CD8-positive, alpha-beta memory T cell (primary cell): Measurements from ENCODE around the gene CHRNB2. TPM values are rescaled to one million over a fixed set of nuclear protein-coding genes. Genes with fewer than 3 reads are reported as not detected.

Source experiments
- CTCF ChIA-PET: fragments of 350-600 bp; sonication (Branson Sonifier 250); formaldehyde crosslinking; loops from one replicate; lab custom pipeline; 2021; ENCODE audit warnings: antibody characterized with exemption; lab: Charles Lee
- POLR2A ChIA-PET: fragments of 350-600 bp; sonication (Branson Sonifier 250); formaldehyde crosslinking; loops from one replicate; lab custom pipeline; 2021; ENCODE audit warnings: antibody characterized with exemption; lab: Charles Lee
- DNase-seq, 5 donors: peaks; one replicate each; pipeline versions ENCODE4 v3.0.0 to v3.0.0-alpha.2; 2020 to 2022; ENCODE audit warnings: mixed read lengths in 1 of 5
- H3K27ac ChIP-seq: one replicate; pipeline ENCODE4 v1.7.0; 2013; ENCODE audit warnings: low read depth, mild to moderate bottlenecking, low read length, moderate library complexity
- H3K27me3 ChIP-seq: 2 replicates; pipeline ENCODE4 v1.7.0; 2013; ENCODE audit warnings: low read length, mild to moderate bottlenecking; ENCODE audit not compliant: insufficient read depth, poor library complexity, severe bottlenecking
- H3K36me3 ChIP-seq: 2 replicates; pipeline ENCODE4 v1.7.0; 2013; ENCODE audit warnings: mild to moderate bottlenecking, low read length, moderate library complexity; ENCODE audit not compliant: insufficient read depth
- H3K4me1 ChIP-seq: 2 replicates; pipeline ENCODE4 v1.7.0; 2013; ENCODE audit warnings: mild to moderate bottlenecking, low read length, moderate library complexity; ENCODE audit not compliant: insufficient read depth
- H3K4me3 ChIP-seq: 2 replicates; pipeline ENCODE4 v1.7.0; 2013; ENCODE audit warnings: mild to moderate bottlenecking, low read length
- H3K9me3 ChIP-seq: 2 replicates; pipeline ENCODE4 v1.7.0; 2013; ENCODE audit warnings: mild to moderate bottlenecking, low read length
- H3K27ac Mint-ChIP-seq, 8 donors: one replicate each; pipeline ENCODE4 v1.8.0; 2020 to 2021; ENCODE audit warnings: mixed read lengths in 8 of 8, mild to moderate bottlenecking in 6 of 8, inconsistent platforms in 3 of 8, moderate library complexity in 3 of 8
- H3K27me3 Mint-ChIP-seq, 2 donors: one replicate each; pipeline ENCODE4 v1.8.0; 2020 to 2021; ENCODE audit warnings: mixed read lengths in 2 of 2, mild to moderate bottlenecking in 1 of 2, moderate library complexity in 1 of 2
- H3K36me3 Mint-ChIP-seq, 3 donors: one replicate each; pipeline ENCODE4 v1.8.0; 2020 to 2021; ENCODE audit warnings: mixed read lengths in 3 of 3, inconsistent platforms in 1 of 3, mild to moderate bottlenecking in 1 of 3
- H3K4me1 Mint-ChIP-seq, 3 donors: one replicate each; pipeline ENCODE4 v1.8.0; 2020 to 2021; ENCODE audit warnings: mixed read lengths in 3 of 3, inconsistent platforms in 1 of 3, mild to moderate bottlenecking in 1 of 3
- H3K4me3 Mint-ChIP-seq, 7 donors: one replicate each; pipeline ENCODE4 v1.8.0; 2020 to 2021; ENCODE audit warnings: mixed read lengths in 7 of 7, mild to moderate bottlenecking in 6 of 7, moderate library complexity in 4 of 7, inconsistent platforms in 2 of 7
- H3K9me3 Mint-ChIP-seq, 5 donors: one replicate each; pipeline ENCODE4 v1.8.0; 2020 to 2022; ENCODE audit warnings: mixed read lengths in 5 of 5, mild to moderate bottlenecking in 3 of 5, moderate library complexity in 2 of 5, inconsistent platforms in 1 of 5
- polyA plus RNA-seq: library from polyadenylated mRNA; unstranded; fragments of 300-500 nt; fragmentation: Illumina TruSeq; gene quantifications from one replicate; pipeline ENCODE4 v1.2.3, GENCODE V29; 2021
- total RNA-seq, 2 experiments: library from RNA; stranded (reverse); gene quantifications; one replicate each; pipeline ENCODE4 v1.2.3, GENCODE V29; 2021

The CHRNB2 gene
- total and polyA plus RNA-seq, 3 experiments from 2014 or later, result 0.16 TPM; not detected in 2

- H3K4me3 ChIP-seq, result no peak overlapping the region
- H3K27ac ChIP-seq, result no peak overlapping the region
- no peaks in the 10 kb centered on the region for H3K27me3 ChIP-seq
- H3K4me3 Mint-ChIP-seq, result no peak overlapping the region
- H3K4me1 Mint-ChIP-seq, result no peaks in the 10 kb centered on the region
- ChIA-PET CTCF (no interaction called here), POLR2A (no interaction called here)
- peaks cover 94% of the 10 kb centered on the region for H3K36me3 ChIP-seq
- H3K27me3 Mint-ChIP-seq, result peaks cover 0 to 1% of the 10 kb centered on the region in 2 donors
- H3K9me3 ChIP-seq, result no peaks in the 10 kb centered on the region
- H3K27ac Mint-ChIP-seq, result peak overlapping the region in 2 of 8 donors; percentile 10 to 61
- no peak for DNase-seq
- peaks cover 15 to 98% (median 36%) of the 10 kb centered on the region in 3 donors for H3K36me3 Mint-ChIP-seq
- no peaks in the 10 kb centered on the region for H3K9me3 Mint-ChIP-seq
- no peaks in the 10 kb centered on the region for H3K4me1 ChIP-seq
These were observed 18.7 kb downstream of the CHRNB2 start for GRCh38 chr1:154586231-154586630.

GRCh38 chr1:154586641-154587040 lies 19.1 kb downstream of the CHRNB2 start:
- Mint-ChIP-seq H3K36me3 (peaks cover 15 to 99% (median 38%) of the 10 kb centered on the region in 3 donors), H3K4me1 (no peaks in the 10 kb centered on the region), H3K27me3 (peaks cover 0 to 1% of the 10 kb centered on the region in 2 donors), H3K27ac (peak overlapping the region in 2 of 8 donors; percentile 10 to 20), H3K4me3 (no peak overlapping the region), H3K9me3 (no peaks in the 10 kb centered on the region)
- H3K27me3 ChIP-seq, result no peaks in the 10 kb centered on the region
- H3K36me3 ChIP-seq, result peaks cover 99% of the 10 kb centered on the region
- H3K27ac ChIP-seq, result no peak overlapping the region
- CTCF ChIA-PET, result no interaction called here
- H3K4me1 ChIP-seq, result no peaks in the 10 kb centered on the region
- no peak for DNase-seq
- POLR2A ChIA-PET, result no interaction called here
- no peaks in the 10 kb centered on the region for H3K9me3 ChIP-seq
- H3K4me3 ChIP-seq, result no peak overlapping the region

- no peaks in the 10 kb centered on the region for H3K27me3 Mint-ChIP-seq
- Histone ChIP-seq H3K36me3 (peaks cover 87% of the 10 kb centered on the region), H3K27me3 (no peaks in the 10 kb centered on the region), H3K9me3 (no peaks in the 10 kb centered on the region), H3K4me1 (no peaks in the 10 kb centered on the region), H3K27ac (no peak overlapping the region), H3K4me3 (no peak overlapping the region)
- peaks cover 0 to 5% (median 4%) of the 10 kb centered on the region in 3 donors for H3K4me1 Mint-ChIP-seq
- no peak for DNase-seq
- POLR2A ChIA-PET, result no interaction called here
- H3K27ac Mint-ChIP-seq, result peak overlapping the region in 2 of 8 donors; percentile 42 to 52
- H3K36me3 Mint-ChIP-seq, result peaks cover 21 to 98% (median 43%) of the 10 kb centered on the region in 3 donors
- CTCF ChIA-PET, result no interaction called here
- no peaks in the 10 kb centered on the region for H3K9me3 Mint-ChIP-seq
- H3K4me3 Mint-ChIP-seq, result no peak overlapping the region
These were observed 22.2 kb downstream of the CHRNB2 start for GRCh38 chr1:154589780-154590179.

DNA sequence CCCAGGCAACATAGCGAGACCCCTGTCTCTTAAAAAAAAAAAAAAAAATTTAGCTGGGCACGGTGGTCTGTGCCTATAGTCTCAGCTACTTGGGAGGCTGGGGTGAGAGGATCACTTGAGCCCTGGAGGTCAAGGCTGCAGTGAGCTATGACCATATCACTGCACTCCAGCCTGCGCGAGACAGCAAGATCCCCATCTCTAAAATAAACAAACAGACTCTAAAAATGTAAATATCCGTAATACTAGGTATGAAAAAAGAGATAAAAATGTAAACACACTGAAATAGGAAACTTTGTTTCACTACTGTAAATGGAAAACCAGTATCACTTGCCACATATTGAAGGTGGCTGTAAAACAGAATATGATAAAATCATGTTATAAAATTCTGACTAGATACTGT lies 23.2 kb downstream of the CHRNB2 start:
- ChIA-PET CTCF (interaction anchor here (1.0 kb wide), 1 partner anchor 13 kb away, joined by 3 read pairs; no protein-coding TSS in a partner anchor), POLR2A (interaction anchor here (0.6 to 0.7 kb wide), 2 partner anchors 36 to 65 kb away, joined by 3 read pairs; no protein-coding TSS in a partner anchor)
- peaks cover 83% of the 10 kb centered on the region for H3K36me3 ChIP-seq
- no peak for DNase-seq
- no peaks in the 10 kb centered on the region for H3K9me3 ChIP-seq
- H3K27me3 Mint-ChIP-seq, result no peaks in the 10 kb centered on the region
- no peak overlapping the region for H3K4me3 ChIP-seq
- no peak overlapping the region for H3K27ac ChIP-seq
- peaks cover 0 to 5% (median 4%) of the 10 kb centered on the region in 3 donors for H3K4me1 Mint-ChIP-seq
- no peak overlapping the region for H3K4me3 Mint-ChIP-seq
- H3K27me3 ChIP-seq, result no peaks in the 10 kb centered on the region
- H3K27ac Mint-ChIP-seq, result peak overlapping the region in 1 of 8 donors; percentile 81
- H3K9me3 Mint-ChIP-seq, result no peaks in the 10 kb centered on the region
- H3K4me1 ChIP-seq, result no peaks in the 10 kb centered on the region
- H3K36me3 Mint-ChIP-seq, result peaks cover 14 to 95% (median 36%) of the 10 kb centered on the region in 3 donors

- Histone ChIP-seq H3K4me3 (no peak overlapping the region), H3K36me3 (peaks cover 83% of the 10 kb centered on the region), H3K9me3 (no peaks in the 10 kb centered on the region), H3K27me3 (no peaks in the 10 kb centered on the region), H3K27ac (no peak overlapping the region), H3K4me1 (no peaks in the 10 kb centered on the region)
- H3K4me3 Mint-ChIP-seq, result no peak overlapping the region
- no peak for DNase-seq
- ChIA-PET POLR2A (interaction anchor here (0.6 kb wide), 1 partner anchor 36 kb away, joined by 3 read pairs; no protein-coding TSS in a partner anchor), CTCF (interaction anchor here (1.0 kb wide), 1 partner anchor 14 kb away, joined by 3 read pairs; no protein-coding TSS in a partner anchor)
- H3K36me3 Mint-ChIP-seq, result peaks cover 13 to 95% (median 34%) of the 10 kb centered on the region in 3 donors
- H3K27me3 Mint-ChIP-seq, result no peaks in the 10 kb centered on the region
- H3K9me3 Mint-ChIP-seq, result no peaks in the 10 kb centered on the region
- H3K4me1 Mint-ChIP-seq, result peaks cover 0 to 5% (median 4%) of the 10 kb centered on the region in 3 donors
- H3K27ac Mint-ChIP-seq, result peak overlapping the region in 1 of 8 donors; percentile 81
These were observed 23.6 kb downstream of the CHRNB2 start for GRCh38 chr1:154591206-154591605.

DNA sequence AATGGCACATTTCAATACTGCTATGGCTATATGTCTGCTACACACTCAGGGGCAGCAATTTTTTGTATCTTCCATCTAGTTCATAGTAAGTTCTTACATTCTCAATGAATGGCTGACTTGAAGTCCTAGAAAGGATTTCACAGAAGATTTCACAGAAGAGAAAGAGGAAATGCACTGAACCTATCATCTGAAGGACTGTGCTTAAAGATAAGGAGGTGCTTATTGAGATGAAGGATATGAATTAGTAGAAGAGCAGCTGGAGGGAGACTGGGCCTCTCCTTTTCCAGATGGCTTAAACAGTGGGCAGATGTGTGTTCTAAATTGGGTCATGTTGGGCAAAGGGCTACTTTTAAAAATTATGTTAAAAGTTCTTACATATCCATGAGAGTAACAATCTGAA lies 25.8 kb downstream of the CHRNB2 start:
- H3K27ac ChIP-seq, result no peak overlapping the region
- DNase-seq, result no peak
- H3K27me3 ChIP-seq, result no peaks in the 10 kb centered on the region
- H3K36me3 ChIP-seq, result peaks cover 83% of the 10 kb centered on the region
- ChIA-PET POLR2A (no interaction called here), CTCF (no interaction called here)
- H3K4me1 ChIP-seq, result no peaks in the 10 kb centered on the region
- peaks cover under 1 to 5% (median 4%) of the 10 kb centered on the region in 3 donors for H3K4me1 Mint-ChIP-seq
- peaks cover 11 to 95% (median 34%) of the 10 kb centered on the region in 3 donors for H3K36me3 Mint-ChIP-seq
- H3K9me3 Mint-ChIP-seq, result no peaks in the 10 kb centered on the region
- no peak overlapping the region for H3K27ac Mint-ChIP-seq
- H3K27me3 Mint-ChIP-seq, result no peaks in the 10 kb centered on the region
- H3K4me3 ChIP-seq, result no peak overlapping the region
- H3K9me3 ChIP-seq, result no peaks in the 10 kb centered on the region
- no peak overlapping the region for H3K4me3 Mint-ChIP-seq

DNA sequence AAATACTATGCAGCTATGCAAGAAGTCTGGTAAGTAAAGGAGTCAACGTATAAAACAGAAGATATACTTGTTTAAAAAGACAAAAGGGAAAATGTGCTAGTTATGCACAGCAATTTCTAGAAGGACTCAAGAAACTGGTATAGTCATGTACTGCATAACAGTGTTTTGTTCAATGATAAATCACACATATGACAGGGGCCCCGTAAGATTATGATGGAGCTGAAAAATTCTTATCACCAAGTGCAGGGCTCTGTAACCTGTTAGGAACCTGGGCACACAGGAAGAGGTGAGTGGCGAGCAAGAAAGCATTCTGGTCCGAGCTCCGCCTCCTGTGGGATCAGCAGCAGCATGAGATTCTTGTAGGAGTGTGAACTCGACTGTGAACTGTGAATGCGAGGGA lies 27.2 kb downstream of the CHRNB2 start:
- Histone ChIP-seq H3K4me1 (no peaks in the 10 kb centered on the region), H3K4me3 (no peak overlapping the region), H3K27ac (no peak overlapping the region), H3K36me3 (peaks cover 82% of the 10 kb centered on the region), H3K27me3 (no peaks in the 10 kb centered on the region), H3K9me3 (no peaks in the 10 kb centered on the region)
- DNase-seq, result no peak
- ChIA-PET CTCF (interaction anchor here (1.0 kb wide), 1 partner anchor 11 kb away, joined by 3 read pairs; no protein-coding TSS in a partner anchor), POLR2A (no interaction called here)
- Mint-ChIP-seq H3K27me3 (no peaks in the 10 kb centered on the region), H3K27ac (peak overlapping the region in 1 of 8 donors; percentile 43), H3K4me3 (no peak overlapping the region), H3K9me3 (no peaks in the 10 kb centered on the region), H3K36me3 (peaks cover 11 to 95% (median 30%) of the 10 kb centered on the region in 3 donors), H3K4me1 (peaks cover 8 to 13% (median 11%) of the 10 kb centered on the region in 3 donors)

DNA sequence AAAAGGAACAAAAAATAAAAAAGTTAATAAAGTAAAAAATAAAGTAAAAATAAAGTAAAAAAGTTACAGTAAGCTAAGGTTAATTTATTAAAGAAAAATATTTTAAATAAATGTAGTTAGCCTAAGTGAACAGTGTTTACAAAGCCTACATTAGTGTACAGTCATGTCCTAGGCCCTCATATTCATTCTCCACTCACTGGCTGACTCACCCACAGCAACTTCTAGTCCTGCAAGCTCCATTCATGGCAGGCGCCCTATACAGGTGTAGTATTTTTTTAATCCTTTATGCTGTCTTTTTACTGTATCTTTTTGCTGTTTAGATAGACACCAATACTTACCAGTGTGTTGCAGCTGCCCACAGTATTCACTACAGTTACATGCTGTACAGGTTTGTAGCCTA lies 28.0 kb downstream of the CHRNB2 start:
- H3K4me1 ChIP-seq, result no peaks in the 10 kb centered on the region
- H3K9me3 Mint-ChIP-seq, result no peaks in the 10 kb centered on the region
- no peaks in the 10 kb centered on the region for H3K9me3 ChIP-seq
- peaks cover 11 to 94% (median 30%) of the 10 kb centered on the region in 3 donors for H3K36me3 Mint-ChIP-seq
- ChIA-PET CTCF (no interaction called here), POLR2A (no interaction called here)
- H3K27me3 ChIP-seq, result no peaks in the 10 kb centered on the region
- no peak overlapping the region for H3K27ac ChIP-seq
- no peaks in the 10 kb centered on the region for H3K27me3 Mint-ChIP-seq
- no peak overlapping the region for H3K4me3 Mint-ChIP-seq
- H3K27ac Mint-ChIP-seq, result no peak overlapping the region
- H3K4me3 ChIP-seq, result no peak overlapping the region
- H3K36me3 ChIP-seq, result peaks cover 77% of the 10 kb centered on the region
- peaks cover 14 to 21% (median 19%) of the 10 kb centered on the region in 3 donors for H3K4me1 Mint-ChIP-seq
- no peak for DNase-seq
